Motor neuron (in vitro differentiated cells): ENCODE results near the gene DDX41. TPM values are rescaled to one million over a fixed set of nuclear protein-coding genes. Genes with fewer than 3 reads are reported as not detected.
A peak's percentile ranks its signal among the peaks of the same experiment; 100 is the strongest.

Source experiments
- ATAC-seq, 8 experiments: fragments of 200-7000 bp; cut with Tn5 transposase; replicated peaks in 6 of 8; 2 replicates each; pipeline ENCODE4 v1.8.0; 2021; ENCODE audit warnings: mild to moderate bottlenecking in 8 of 8, moderate library complexity in 8 of 8
- H3K27ac ChIP-seq, 2 donors: fragments of 250-450 bp; sonication (Bioruptor Pico); 2 replicates each; pipeline ENCODE4 v1.9.0; 2021; ENCODE audit warnings: antibody characterized with exemption in 2 of 2, mild to moderate bottlenecking in 2 of 2, moderate library complexity in 1 of 2
- H3K4me1 ChIP-seq, 2 donors: fragments of 250-450 bp; sonication (Bioruptor Pico); replicated peaks in 1 of 2; 2 replicates each; pipeline ENCODE4 v1.6.1; 2021; ENCODE audit warnings: antibody characterized with exemption in 2 of 2, mild to moderate bottlenecking in 2 of 2, moderate library complexity in 1 of 2
- H3K4me3 ChIP-seq, 5 donors: fragments of 250-450 bp; sonication (Bioruptor Pico); 2 replicates each; pipeline ENCODE4 v1.9.0; 2021; ENCODE audit warnings: antibody characterized with exemption in 5 of 5, mild to moderate bottlenecking in 5 of 5, moderate library complexity in 4 of 5
- WGBS, 10 experiments: fragments of 450-650 bp; shearing (Covaris generic); methylation state at CpG; one replicate each; pipeline ENCODE4 v1.0.0; 2022; 5-methylcytosine and 5-hydroxymethylcytosine counted together
- in situ Hi-C, 9 experiments: fragments of 400-800 bp; cut with MboI; loops; one replicate each; pipeline ENCODE4 v1.15.0; 2021; ENCODE audit warnings: low sequenced_read_pairs in 9 of 9, low pct_unique_long_range_greater_than_20kb in 2 of 9; ENCODE audit not compliant: unreplicated experiment in 9 of 9
- total RNA-seq, 8 experiments: library from RNA; unstranded; fragments of 300-600 nt; gene quantifications; 2 replicates each; pipeline versions ENCODE4 v1.2.3 to v1.2.4, GENCODE V29; 2022

DDX41 gene
- total RNA-seq, 8 experiments from 2014 or later = 72.7 to 158 (median 97.0) TPM

DNA sequence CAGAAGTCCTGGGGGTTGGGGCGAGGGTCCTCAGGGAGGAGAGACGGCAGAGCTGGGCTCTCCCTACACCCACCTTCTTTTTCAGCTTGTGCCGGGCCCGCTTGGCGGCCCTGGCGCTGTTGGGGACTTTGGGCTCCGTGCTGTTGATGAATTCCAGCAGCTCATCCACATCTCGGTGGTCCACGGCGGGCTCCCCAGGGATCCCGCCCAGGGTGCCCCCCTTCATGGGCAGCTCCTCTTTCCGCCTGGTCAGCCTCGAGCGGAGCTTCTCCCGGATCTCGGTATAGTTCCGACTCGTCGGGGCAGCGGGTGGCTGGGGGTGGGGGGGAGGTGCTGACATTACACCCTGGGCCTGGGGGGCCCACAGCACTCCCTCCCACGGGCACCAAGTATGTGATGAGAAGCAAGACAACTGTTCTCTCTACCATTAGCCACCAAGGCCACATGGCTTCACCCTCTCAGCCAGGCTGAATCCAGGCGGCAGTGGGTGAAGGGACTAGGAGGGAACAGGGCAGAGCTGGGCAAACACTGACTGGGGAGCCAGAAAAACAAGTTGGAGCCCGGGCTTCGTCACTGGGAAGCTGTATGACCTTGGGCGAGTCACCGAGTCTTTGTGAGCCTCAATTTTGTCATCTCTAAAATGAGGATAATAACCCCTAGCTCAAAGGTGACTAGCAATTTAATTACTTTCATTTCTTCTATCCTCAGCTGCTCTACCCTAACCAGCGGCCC lies 14.6 kb upstream of the DDX41 start:
- in situ Hi-C loops = no loop called here
- H3K4me1 ChIP-seq = no peaks in the 10 kb centered on the region
- 60 to 100% (median 95%) methylated on average over 1 to 8 of the region's 27 CpGs; no CpG with 5 or more reads in 3 of the 10 experiments for WGBS, 10 experiments
- H3K4me3 ChIP-seq = no peak overlapping the region
- H3K27ac ChIP-seq = no peak overlapping the region
- no peak for ATAC-seq

- in situ Hi-C loops = no loop called here
- Histone ChIP-seq H3K27ac (no peak overlapping the region), H3K4me1 (no peaks in the 10 kb centered on the region), H3K4me3 (no peak overlapping the region)
- no peak for ATAC-seq
- 67 to 100% (median 94%) methylated on average over 1 to 3 of the region's 3 CpGs; no CpG with 5 or more reads in 6 of the 10 experiments for whole genome bisulfite sequencing, 10 experiments
These were observed 13.9 kb upstream of the DDX41 start for GRCh38 chr5:177530638-177531037.

DNA sequence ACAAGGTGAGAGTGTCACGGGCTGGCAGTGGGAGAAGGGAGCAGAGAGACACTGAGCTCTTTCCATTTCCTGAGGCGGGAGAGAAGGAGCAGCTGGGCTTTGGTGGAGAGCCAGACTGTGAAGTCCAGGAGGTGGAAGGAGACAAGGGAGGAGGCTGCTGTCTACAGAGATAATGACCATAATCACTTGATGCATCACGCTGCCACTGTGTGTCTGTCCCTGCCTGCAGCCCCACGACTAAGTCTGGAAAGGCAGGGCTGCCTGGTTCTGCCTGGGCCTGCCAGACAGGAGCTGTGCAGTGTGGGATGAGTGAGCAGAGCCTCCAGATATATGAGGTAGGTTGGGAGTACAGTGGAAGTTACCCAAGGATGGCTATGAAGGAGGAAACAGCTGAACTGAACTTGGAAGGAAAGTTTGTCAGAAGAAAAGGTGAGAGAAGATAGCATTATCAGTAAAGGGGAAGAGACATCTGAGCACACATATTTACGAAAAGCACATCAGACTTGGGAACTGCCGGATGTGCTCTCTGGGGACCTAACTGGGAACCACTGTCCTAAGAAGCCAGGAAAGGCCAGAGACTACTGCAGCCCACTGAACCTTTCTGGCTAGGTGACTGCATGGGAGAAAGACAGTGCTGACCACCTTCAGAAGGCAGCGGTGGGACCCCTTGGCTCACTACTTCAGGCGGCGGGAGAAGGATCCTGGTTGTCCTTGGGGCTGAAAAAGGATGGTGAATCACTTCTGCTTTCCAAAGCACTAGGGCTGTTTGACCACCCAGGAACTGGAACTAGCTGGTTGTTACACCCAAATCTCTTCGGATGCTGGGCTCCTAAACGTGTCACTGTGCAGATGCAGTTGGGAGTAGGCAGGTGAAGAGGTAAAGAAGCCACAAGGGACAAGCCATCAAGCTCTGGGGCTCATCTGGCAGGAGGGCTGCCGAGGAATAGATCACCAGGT lies 12.8 kb upstream of the DDX41 start:
- H3K27ac ChIP-seq = no peak overlapping the region
- no peak overlapping the region for H3K4me3 ChIP-seq
- in situ Hi-C loops = no loop called here
- peak in 2 of 8 experiments; percentile 61 to 69 for ATAC-seq
- H3K4me1 ChIP-seq = no peaks in the 10 kb centered on the region
- 75 to 100% (median 95%) methylated on average over 2 to 5 of the region's 12 CpGs; no CpG with 5 or more reads in 3 of the 10 experiments for WGBS, 10 experiments

DNA sequence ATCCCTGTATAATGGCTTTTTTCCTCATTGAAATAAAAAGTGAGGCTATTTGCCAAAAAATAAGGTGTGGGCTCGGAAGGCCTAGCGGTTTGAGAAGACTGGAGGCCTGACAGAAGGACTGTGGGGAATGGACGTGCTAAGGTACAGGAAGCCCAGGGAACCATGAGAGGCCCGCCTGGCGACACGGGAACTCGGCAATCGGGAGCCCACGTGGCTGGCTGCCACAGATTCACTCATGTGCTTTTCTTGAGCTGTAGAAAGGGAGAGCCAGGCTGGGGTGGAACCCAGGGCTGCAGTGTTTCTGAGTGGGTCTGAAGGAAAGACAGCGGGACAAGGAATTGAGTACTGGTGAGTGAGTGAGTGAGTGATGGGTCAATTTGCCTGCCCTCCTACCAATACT lies 11.9 kb upstream of the DDX41 start:
- in situ Hi-C loops = no loop called here
- 60 to 100% (median 97%) methylated on average over 1 to 8 of the region's 10 CpGs; no CpG with 5 or more reads in 2 of the 10 experiments for WGBS, 10 experiments
- ATAC-seq = no peak
- no peak overlapping the region for H3K27ac ChIP-seq
- H3K4me1 ChIP-seq = no peaks in the 10 kb centered on the region
- no peak overlapping the region for H3K4me3 ChIP-seq

DNA sequence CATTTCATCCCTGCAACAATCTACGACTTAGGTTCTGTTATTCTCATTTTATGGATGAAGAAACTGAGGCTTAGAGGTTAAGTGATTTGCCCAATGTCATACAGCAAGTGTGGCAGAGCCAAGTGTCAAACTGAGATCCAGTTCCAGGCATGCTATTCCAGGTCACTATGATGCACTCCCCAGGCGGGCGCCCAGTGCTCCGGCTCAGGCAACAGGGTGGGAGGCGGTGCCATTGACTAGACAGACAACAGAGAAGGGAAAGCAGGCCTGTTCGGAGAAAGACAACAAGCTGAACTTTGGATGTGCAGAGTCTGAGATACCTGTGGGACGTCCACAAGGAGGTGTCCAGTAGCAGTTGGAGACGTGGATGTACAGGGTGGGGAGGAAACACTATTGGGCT lies 10.8 kb upstream of the DDX41 start:
- in situ Hi-C loops = no loop called here
- WGBS, 10 experiments = 95 to 100% (median 100%) methylated on average over 1 to 6 of the region's 8 CpGs; no CpG with 5 or more reads in 4 of the 10 experiments
- Histone ChIP-seq H3K27ac (no peak overlapping the region), H3K4me3 (no peak overlapping the region), H3K4me1 (no peaks in the 10 kb centered on the region)
- no peak for ATAC-seq

DNA sequence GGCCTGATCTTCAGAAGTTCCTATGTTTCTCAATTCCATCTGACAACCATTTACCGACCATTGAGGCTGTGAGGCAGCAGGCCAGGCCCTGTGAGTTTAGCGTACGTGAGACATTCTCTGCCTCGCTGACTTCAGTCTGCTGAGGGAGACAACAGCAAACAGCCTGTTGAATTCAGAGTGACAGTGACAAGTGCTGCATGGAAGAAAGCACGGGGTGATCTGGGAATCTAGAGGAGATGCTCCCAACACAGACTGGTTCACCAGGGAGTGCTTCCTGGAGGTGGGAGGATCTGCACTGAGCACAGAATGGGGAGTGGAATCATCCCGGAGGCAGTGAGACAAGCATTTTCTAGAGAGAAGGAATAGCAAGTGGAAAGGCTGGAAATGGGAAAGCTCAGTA lies 10.0 kb upstream of the DDX41 start:
- WGBS, 10 experiments = 90 to 100% (median 96%) methylated on average over 2 to 5 of the region's 6 CpGs; no CpG with 5 or more reads in 5 of the 10 experiments
- no peak overlapping the region for H3K27ac ChIP-seq
- no peaks in the 10 kb centered on the region for H3K4me1 ChIP-seq
- in situ Hi-C loops = no loop called here
- no peak for ATAC-seq
- no peak overlapping the region for H3K4me3 ChIP-seq

DNA sequence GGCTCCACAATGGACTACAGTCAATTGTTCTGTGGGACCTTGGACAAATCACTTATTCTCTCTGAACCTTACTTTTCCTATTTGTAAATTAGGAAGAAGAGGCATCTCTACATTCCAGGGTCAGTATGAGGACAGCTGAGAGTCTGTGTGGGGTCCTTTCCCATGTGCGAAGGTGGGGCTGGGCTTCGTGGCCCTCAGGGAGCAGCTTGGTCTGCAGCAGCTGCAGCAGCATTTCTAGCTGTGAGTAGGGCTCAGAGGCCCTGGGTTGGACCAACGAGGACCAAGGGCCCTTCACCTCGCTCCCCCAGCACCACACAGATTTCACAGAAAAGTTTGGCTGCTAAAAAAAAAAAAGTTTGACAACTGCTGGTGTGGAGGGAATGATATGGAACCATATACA lies 9.4 kb upstream of the DDX41 start:
- Histone ChIP-seq H3K4me1 (no peaks in the 10 kb centered on the region), H3K27ac (no peak overlapping the region), H3K4me3 (no peak overlapping the region)
- ATAC-seq = no peak
- in situ Hi-C loops = no loop called here
- WGBS, 10 experiments = 80 to 100% (median 89%) methylated on average over 1 to 3 of the region's 4 CpGs; no CpG with 5 or more reads in 5 of the 10 experiments

GRCh38 chr5:177524941-177525655 lies 8.3 kb upstream of the DDX41 start:
- no peak for ATAC-seq
- WGBS, 10 experiments = 80 to 83% methylated on average over 1 of the region's 10 CpGs; no CpG with 5 or more reads in 8 of the 10 experiments
- H3K4me1 ChIP-seq = no peaks in the 10 kb centered on the region

DNA sequence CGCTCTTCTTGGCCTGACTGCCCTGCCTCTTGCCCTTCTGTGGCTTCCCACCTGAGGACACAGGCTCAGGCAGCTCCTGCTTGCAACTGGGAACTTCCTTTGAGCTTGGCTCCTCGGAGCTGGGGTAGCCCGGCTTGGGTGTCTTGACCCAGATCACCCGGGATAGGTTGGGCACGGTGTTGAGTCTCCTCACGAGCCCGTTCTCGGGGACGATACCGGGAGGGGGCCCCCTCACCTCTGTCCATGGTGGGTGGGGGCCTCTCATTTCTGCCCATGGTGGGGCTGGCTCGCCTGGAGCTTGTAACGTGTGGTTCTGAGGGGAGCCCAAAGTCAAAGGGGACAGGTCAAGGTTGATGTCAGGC lies 7.8 kb upstream of the DDX41 start:
- peak in 1 of 8 experiments; percentile 13 for ATAC-seq
- no peak overlapping the region for H3K4me3 ChIP-seq
- in situ Hi-C loops = loop anchor here in 1 of 9 experiments (25.0 kb wide), 1 partner anchor 137 kb away; the partner anchor contains the start of gene SLC34A1
- H3K27ac ChIP-seq = no peak overlapping the region
- WGBS, 10 experiments = no CpG with 5 or more reads among the region's 12 CpGs
- no peaks in the 10 kb centered on the region for H3K4me1 ChIP-seq

More at GRCh38 chr5:177524941-177525655, 8.3 kb upstream of the DDX41 start:
- Histone ChIP-seq H3K27ac (no peak overlapping the region), H3K4me3 (no peak overlapping the region)
- in situ Hi-C loops = loop anchor here in 1 of 9 experiments (25.0 kb wide), 1 partner anchor 138 kb away; the partner anchor contains the start of gene SLC34A1

- Histone ChIP-seq H3K27ac (no peak overlapping the region), H3K4me3 (no peak overlapping the region), H3K4me1 (peaks cover 4 to 5% of the 10 kb centered on the region in 2 donors)
- in situ Hi-C loops = loop anchor here in 1 of 9 experiments (25.0 kb wide), 1 partner anchor 137 kb away; the partner anchor contains the start of gene SLC34A1
- peak in 4 of 8 experiments; percentile 11 to 17 (median 13) for ATAC-seq
- 80 to 100% (median 93%) methylated on average over 1 to 4 of the region's 19 CpGs; no CpG with 5 or more reads in 6 of the 10 experiments for WGBS, 10 experiments
These were observed 7.2 kb upstream of the DDX41 start for GRCh38 chr5:177523711-177524538.

GRCh38 chr5:177520916-177521513 lies 4.3 kb upstream of the DDX41 start:
- Histone ChIP-seq H3K4me3 (no peak overlapping the region), H3K27ac (no peak overlapping the region), H3K4me1 (peaks cover 5 to 6% of the 10 kb centered on the region in 2 donors)
- in situ Hi-C loops = loop anchor here in 1 of 9 experiments (25.0 kb wide), 1 partner anchor 134 kb away; the partner anchor contains the start of gene SLC34A1
- no peak for ATAC-seq
- 100% methylated on average over 1 of the region's 2 CpGs; no CpG with 5 or more reads in 5 of the 10 experiments for WGBS, 10 experiments
